OCI-LY7 (cell line): ENCODE data around the gene OPCML. TPM values are rescaled to one million over a fixed set of nuclear protein-coding genes. Genes with fewer than 3 reads are reported as not detected.

Source experiments
- BruUV-seq: library from RNA; stranded (reverse); fragments of 400-500 nt; replicated peaks from 2 replicates; lab custom pipeline; 2021; lab: Mats Ljungman, UMichigan
- CTCF ChIA-PET: fragments of 300-600 bp; sonication (Branson Sonifier 250); formaldehyde crosslinking; loops from one replicate; lab custom pipeline; 2022; ENCODE audit warnings: antibody characterized with exemption; ENCODE audit not compliant: unreplicated experiment; lab: Charles Lee
- POLR2A ChIA-PET: fragments of 300-600 bp; sonication (Branson Sonifier 250); formaldehyde crosslinking; loops from one replicate; lab custom pipeline; 2022; ENCODE audit warnings: antibody characterized with exemption; lab: Charles Lee
- DNase-seq: peaks from one replicate; pipeline ENCODE4 v3.0.0-alpha.2; 2015; ENCODE audit warnings: low spot score
- H2AFZ ChIP-seq: fragments of 200-600 bp; sonication (generic), shearing (Covaris generic); 2 replicates; pipeline ENCODE4 v1.6.1; 2014; ENCODE audit warnings: mild to moderate bottlenecking, antibody characterized with exemption, low read length, moderate library complexity
- H3K27ac ChIP-seq: fragments of 200-600 bp; sonication (generic); 2 replicates; pipeline ENCODE4 v1.5.1; 2014; ENCODE audit warnings: mixed run types, low read depth, mild to moderate bottlenecking, moderate library complexity, low read length, inconsistent platforms; ENCODE audit not compliant: poor library complexity, severe bottlenecking
- H3K36me3 ChIP-seq: fragments of 200-600 bp; sonication (generic); 2 replicates; pipeline ENCODE4 v1.6.1; 2014; ENCODE audit warnings: mild to moderate bottlenecking, antibody characterized with exemption, low read length, moderate library complexity, mixed read lengths; ENCODE audit not compliant: insufficient read depth
- H3K4me1 ChIP-seq: fragments of 200-600 bp; sonication (generic); 2 replicates; pipeline ENCODE4 v1.5.1; 2014; ENCODE audit warnings: mild to moderate bottlenecking, low read length; ENCODE audit not compliant: insufficient read depth, poor library complexity, severe bottlenecking
- H3K4me2 ChIP-seq: fragments of 200-600 bp; sonication (generic); 2 replicates; pipeline ENCODE4 v1.6.1; 2014; ENCODE audit warnings: mild to moderate bottlenecking, low read length
- H3K4me3 ChIP-seq: fragments of 200-600 bp; sonication (generic); 2 replicates; pipeline ENCODE4 v1.5.1; 2014; ENCODE audit warnings: mild to moderate bottlenecking, low read depth, low read length; ENCODE audit not compliant: poor library complexity, severe bottlenecking
- H3K79me2 ChIP-seq: fragments of 200-600 bp; sonication (generic); 2 replicates; pipeline ENCODE4 v1.6.1; 2016; ENCODE audit warnings: low read depth, mild to moderate bottlenecking, low read length, moderate library complexity, mixed read lengths; ENCODE audit not compliant: insufficient read depth
- H3K9me2 ChIP-seq: fragments of 200-600 bp; sonication (generic); 2 replicates; pipeline ENCODE4 v1.6.1; 2016; ENCODE audit warnings: mild to moderate bottlenecking, low read length, mixed read lengths; ENCODE audit not compliant: insufficient read depth
- H3K9me3 ChIP-seq: fragments of 200-600 bp; sonication (generic); 2 replicates; pipeline ENCODE4 v1.6.1; 2014; ENCODE audit warnings: mild to moderate bottlenecking, mixed run types, low read length, mixed read lengths
- H4K20me1 ChIP-seq: fragments of 200-600 bp; sonication (generic); 2 replicates; pipeline ENCODE4 v1.6.1; 2014; ENCODE audit warnings: mild to moderate bottlenecking, antibody characterized with exemption, low read length, moderate library complexity, mixed read lengths; ENCODE audit not compliant: insufficient read depth
- CTCF ChIP-seq: fragments of 200-600 bp; sonication (generic); conservative IDR thresholded peaks from 2 replicates; pipeline ENCODE4 v1.5.1; 2014; ENCODE audit warnings: mild to moderate bottlenecking, antibody characterized with exemption, low read length, moderate library complexity, mixed read lengths
- EZH2phosphoT487 ChIP-seq: fragments of 200-600 bp; sonication (generic); IDR thresholded peaks from 2 replicates; pipeline ENCODE4 v1.6.1; 2018; ENCODE audit warnings: low read depth, borderline replicate concordance, mild to moderate bottlenecking, mixed run types, antibody characterized with exemption, low read length, moderate library complexity, mixed read lengths
- intact Hi-C: fragments of 100-400 bp; cut with micrococcal nuclease; formaldehyde crosslinking; loops from one replicate; pipeline ENCODE4 v1.10.0; 2022; ENCODE audit not compliant: unreplicated experiment
- total RNA-seq, 2 experiments: library from RNA; depleted of rRNA in 1 of 2; stranded (reverse); fragments of >200 nt in 1 of 2; shearing (Covaris generic) in 1 of 2; gene quantifications; 2 replicates each; pipeline ENCODE4 v1.2.3, GENCODE V29; 2014 to 2022

Gene OPCML
- total RNA-seq, 2 experiments from 2014 or later = not detected

- H3K4me3 ChIP-seq = no peak overlapping the region
- POLR2A ChIA-PET = no interaction called here
- CTCF ChIA-PET = no interaction called here
- no peak for DNase-seq
- no peaks in the 10 kb centered on the region for H3K4me1 ChIP-seq
- no peaks in the 10 kb centered on the region for H3K79me2 ChIP-seq
- H3K27ac ChIP-seq = no peak overlapping the region
- TF ChIP-seq EZH2phosphoT487 (no peak), CTCF (no peak)
- H3K9me2 ChIP-seq = no peaks in the 10 kb centered on the region
- no TSS peak for BruUV-seq
- H3K4me2 ChIP-seq = no peak overlapping the region
- intact Hi-C loops = no loop called here
- H4K20me1 ChIP-seq = no peaks in the 10 kb centered on the region
- no peaks in the 10 kb centered on the region for H3K36me3 ChIP-seq
- no peaks in the 10 kb centered on the region for H3K9me3 ChIP-seq
- H2AFZ ChIP-seq = no peak overlapping the region
Observed at GRCh38 chr11:132601875-132602274, 930.4 kb downstream of the OPCML start.

GRCh38 chr11:132595711-132596134, 936.6 kb downstream of the OPCML start:
- H3K4me1 ChIP-seq = no peaks in the 10 kb centered on the region
- DNase-seq = no peak
- no peaks in the 10 kb centered on the region for H3K9me2 ChIP-seq
- intact Hi-C loops = no loop called here
- BruUV-seq = no TSS peak
- CTCF ChIA-PET = no interaction called here
- no peaks in the 10 kb centered on the region for H3K36me3 ChIP-seq
- no peak overlapping the region for H3K4me3 ChIP-seq
- no peaks in the 10 kb centered on the region for H4K20me1 ChIP-seq
- no peak overlapping the region for H2AFZ ChIP-seq
- TF ChIP-seq EZH2phosphoT487 = no peak
- TF ChIP-seq CTCF = no peak
- H3K4me2 ChIP-seq = no peak overlapping the region
- no peak overlapping the region for H3K27ac ChIP-seq
- no peaks in the 10 kb centered on the region for H3K79me2 ChIP-seq
- no peaks in the 10 kb centered on the region for H3K9me3 ChIP-seq
- POLR2A ChIA-PET = no interaction called here

- Histone ChIP-seq H3K27ac (no peak overlapping the region), H3K4me2 (no peak overlapping the region), H3K9me2 (no peaks in the 10 kb centered on the region), H2AFZ (no peak overlapping the region), H3K36me3 (no peaks in the 10 kb centered on the region), H3K4me3 (no peak overlapping the region), H3K9me3 (no peaks in the 10 kb centered on the region), H4K20me1 (no peaks in the 10 kb centered on the region), H3K4me1 (no peaks in the 10 kb centered on the region), H3K79me2 (no peaks in the 10 kb centered on the region)
- CTCF ChIA-PET = no interaction called here
- no peak for DNase-seq
- intact Hi-C loops = no loop called here
- POLR2A ChIA-PET = no interaction called here
- TF ChIP-seq EZH2phosphoT487 = no peak
- no peak for TF ChIP-seq CTCF
- no TSS peak for BruUV-seq
Observed at GRCh38 chr11:132595246-132595645, 937.1 kb downstream of the OPCML start.
